Endodermal cell (in vitro differentiated cells): ENCODE measurements around the gene MTUS2. TPM values are rescaled to one million over a fixed set of nuclear protein-coding genes. Genes with fewer than 3 reads are reported as not detected.

ENCODE experiments used
- DNase-seq: peaks from one replicate; pipeline ENCODE4 v3.0.0-alpha.2; 2017
- H3K27ac ChIP-seq: 2 replicates; pipeline ENCODE4 v1.5.1; 2013; ENCODE audit warnings: mild to moderate bottlenecking, low read depth, low read length, moderate library complexity
- H3K27me3 ChIP-seq: 2 replicates; pipeline ENCODE4 v1.6.1; 2013; ENCODE audit warnings: mild to moderate bottlenecking, low read length, moderate library complexity; ENCODE audit not compliant: insufficient read depth, control insufficient read depth, poor library complexity, severe bottlenecking
- H3K36me3 ChIP-seq: 2 replicates; pipeline ENCODE4 v1.7.0; 2013; ENCODE audit warnings: mild to moderate bottlenecking, low read length, moderate library complexity; ENCODE audit not compliant: control insufficient read depth, insufficient read depth
- H3K4me1 ChIP-seq: one replicate; pipeline ENCODE4 v1.7.0; 2013; ENCODE audit warnings: low read length; ENCODE audit not compliant: control insufficient read depth, insufficient read depth
- H3K4me3 ChIP-seq: 2 replicates; pipeline ENCODE4 v1.5.1; 2013; ENCODE audit warnings: mild to moderate bottlenecking, low read length, moderate library complexity
- H3K9ac ChIP-seq: 2 replicates; pipeline ENCODE4 v1.6.1; 2013; ENCODE audit warnings: mild to moderate bottlenecking, low read length, moderate library complexity; ENCODE audit not compliant: poor library complexity, severe bottlenecking; ENCODE audit errors: extremely low read depth
- H3K9me3 ChIP-seq: 2 replicates; pipeline ENCODE4 v1.6.1; 2013; ENCODE audit warnings: mild to moderate bottlenecking, low read length, moderate library complexity; ENCODE audit not compliant: control insufficient read depth
- H3K27ac Mint-ChIP-seq: 2 replicates; pipeline ENCODE4 v1.8.0; 2020; ENCODE audit warnings: mixed read lengths
- H3K27me3 Mint-ChIP-seq: 2 replicates; pipeline ENCODE4 v1.8.0; 2021; ENCODE audit warnings: mild to moderate bottlenecking, mixed read lengths; ENCODE audit not compliant: insufficient read depth
- H3K36me3 Mint-ChIP-seq: 2 replicates; pipeline ENCODE4 v1.8.0; 2020; ENCODE audit warnings: low read depth, mixed read lengths
- H3K4me1 Mint-ChIP-seq: 2 replicates; pipeline ENCODE4 v1.8.0; 2020; ENCODE audit warnings: mixed read lengths
- H3K4me3 Mint-ChIP-seq: 2 replicates; pipeline ENCODE4 v1.8.0; 2020; ENCODE audit warnings: mild to moderate bottlenecking, moderate library complexity, mixed read lengths
- H3K9me3 Mint-ChIP-seq: 2 replicates; pipeline ENCODE4 v1.8.0; 2020; ENCODE audit warnings: mild to moderate bottlenecking, mixed read lengths
- CTCF ChIP-seq: fragments of 200-600 bp; sonication (generic); conservative IDR thresholded peaks from 2 replicates; pipeline ENCODE4 v1.5.0; 2021; ENCODE audit warnings: antibody characterized with exemption, mild to moderate bottlenecking
- WGBS, 2 experiments: methylation state at CpG; one replicate each; pipeline versions ENCODE4 v1.1.5 to v1.1.7; 2013; ENCODE audit warnings: missing lambda C conversion rate in 2 of 2, mixed read lengths in 1 of 2; ENCODE audit not compliant: insufficient coverage in 1 of 2, insufficient read length in 1 of 2; 5-methylcytosine and 5-hydroxymethylcytosine counted together
- total RNA-seq, 2 donors: library from RNA; stranded (reverse); fragmentation: NEBNext Ultra II Directional in 1 of 2; extraction: Animal tissue kit (Norgen Biotek cat#: 25700) in 1 of 2; gene quantifications; 2 replicates in 1 of 2; 3 replicates in 1 of 2; pipeline ENCODE4 v1.2.1, GENCODE V29; 2021

MTUS2 gene
- total RNA-seq, 2 donors from 2014 or later = 1.2 to 1.3 TPM

DNA sequence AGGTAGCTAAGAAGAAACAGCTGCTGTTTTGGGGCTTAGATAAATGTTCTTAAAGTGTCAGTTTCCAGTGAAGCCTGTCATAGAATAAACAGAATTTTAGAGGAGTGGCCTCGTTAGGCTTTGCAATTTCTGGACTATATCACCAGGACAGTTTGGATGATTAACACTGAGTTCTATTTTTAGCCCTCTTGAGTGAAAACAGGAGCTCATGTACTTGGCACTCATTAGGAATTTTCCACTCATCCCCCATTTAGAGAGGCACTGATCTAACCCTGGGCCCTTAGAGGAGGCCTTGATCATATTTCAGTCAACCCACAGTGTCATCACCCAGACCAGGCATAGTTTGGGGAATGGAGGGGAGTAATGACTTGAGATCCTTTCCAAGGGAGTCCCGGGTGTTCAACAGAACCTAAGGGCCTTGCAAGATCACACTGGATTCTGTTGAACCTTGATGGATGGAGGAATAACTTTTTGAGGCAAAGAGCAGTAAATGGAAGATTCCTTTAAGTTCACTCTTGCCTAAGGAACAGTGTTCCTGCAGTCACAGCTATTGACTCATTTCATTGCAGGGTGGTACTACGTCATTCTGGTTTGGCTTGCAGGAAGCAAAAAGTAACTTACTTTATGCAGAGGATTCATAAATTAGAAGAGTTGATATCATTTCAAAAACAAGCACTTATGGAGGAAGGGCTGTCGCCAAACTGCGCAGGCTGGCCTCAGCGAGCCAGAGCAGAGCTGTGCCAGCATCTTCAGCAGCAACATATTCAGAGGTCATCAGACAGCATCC is 615.2 kb downstream of the MTUS2 start:
- H3K4me1 Mint-ChIP-seq = peaks cover 14% of the 10 kb centered on the region
- H3K4me1 ChIP-seq = peaks cover 8% of the 10 kb centered on the region
- H3K4me3 Mint-ChIP-seq = no peak overlapping the region
- H3K27ac Mint-ChIP-seq = no peak overlapping the region
- no peaks in the 10 kb centered on the region for H3K9me3 Mint-ChIP-seq
- no peak for DNase-seq
- peaks cover 10% of the 10 kb centered on the region for H3K27me3 Mint-ChIP-seq
- H3K9me3 ChIP-seq = no peaks in the 10 kb centered on the region
- WGBS, 2 experiments = 92 to 93% methylated on average over 4 to 6 of the region's 6 CpGs
- no peaks in the 10 kb centered on the region for H3K36me3 Mint-ChIP-seq
- peaks cover 5% of the 10 kb centered on the region for H3K27me3 ChIP-seq
- TF ChIP-seq CTCF = no peak
- no peak overlapping the region for H3K4me3 ChIP-seq
- H3K9ac ChIP-seq = no peak overlapping the region
- no peaks in the 10 kb centered on the region for H3K36me3 ChIP-seq
- H3K27ac ChIP-seq = no peak overlapping the region

DNA sequence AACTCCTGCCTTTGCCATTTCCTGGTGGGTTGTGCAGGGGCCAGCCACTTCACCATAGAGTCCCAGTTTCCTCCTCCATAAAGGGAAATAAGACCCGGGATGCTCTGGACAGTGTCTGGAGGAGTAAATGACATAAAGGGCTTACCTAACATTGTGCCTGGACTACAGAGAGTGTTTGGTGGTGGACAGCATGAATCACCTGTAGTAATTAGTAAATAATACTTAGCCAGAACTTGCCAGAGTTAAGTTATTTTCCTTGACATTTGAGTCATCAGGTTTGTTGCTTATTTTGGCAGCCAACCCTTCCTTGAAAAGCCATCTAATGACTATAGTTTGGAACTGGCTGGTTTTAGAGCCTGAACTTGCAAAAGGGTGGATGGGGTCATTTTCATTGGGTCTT is 616.2 kb downstream of the MTUS2 start:
- no peaks in the 10 kb centered on the region for H3K9me3 Mint-ChIP-seq

DNA sequence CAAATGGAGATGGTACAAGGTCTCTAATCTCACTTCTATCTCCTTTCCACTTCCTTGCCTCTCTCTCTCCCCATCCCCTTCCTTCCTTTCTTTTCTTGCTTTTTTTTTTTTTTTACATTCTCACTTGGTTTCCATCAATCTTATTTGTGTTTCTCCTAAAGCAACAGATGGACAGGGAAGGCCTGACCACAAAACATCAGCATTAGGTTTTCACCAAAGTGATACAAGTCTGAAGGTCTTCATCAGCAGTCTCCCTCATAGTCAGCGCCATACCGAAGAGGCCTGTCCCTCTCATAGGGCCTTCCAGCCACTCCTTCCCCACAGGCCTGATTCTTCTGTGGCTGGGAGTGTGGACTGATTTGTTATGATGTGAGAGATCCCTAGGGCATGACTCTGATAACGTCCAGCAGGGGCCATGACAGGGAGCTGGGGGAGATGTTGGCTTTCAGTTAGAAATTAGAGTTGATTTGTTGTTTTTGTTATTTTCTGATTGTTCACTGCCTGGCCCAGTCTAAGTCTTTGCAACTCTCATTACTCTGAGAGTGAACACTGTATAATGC is 616.7 kb downstream of the MTUS2 start:
- no peak overlapping the region for H3K27ac Mint-ChIP-seq
- Histone ChIP-seq H3K4me3 (no peak overlapping the region), H3K36me3 (no peaks in the 10 kb centered on the region), H3K4me1 (peaks cover 8% of the 10 kb centered on the region), H3K9ac (no peak overlapping the region), H3K27ac (no peak overlapping the region), H3K9me3 (no peaks in the 10 kb centered on the region), H3K27me3 (no peaks in the 10 kb centered on the region)
- no peaks in the 10 kb centered on the region for H3K9me3 Mint-ChIP-seq
- no peak for TF ChIP-seq CTCF
- peaks cover 14% of the 10 kb centered on the region for H3K4me1 Mint-ChIP-seq
- peaks cover 4% of the 10 kb centered on the region for H3K27me3 Mint-ChIP-seq
- DNase-seq = no peak
- no peaks in the 10 kb centered on the region for H3K36me3 Mint-ChIP-seq
- H3K4me3 Mint-ChIP-seq = no peak overlapping the region
- 75 to 85% methylated on average over 1 to 3 of the region's 3 CpGs for WGBS, 2 experiments

More for the DNA sequence above, 616.2 kb downstream of the MTUS2 start:
- Mint-ChIP-seq H3K4me3 (no peak overlapping the region), H3K4me1 (peaks cover 14% of the 10 kb centered on the region), H3K27me3 (peaks cover 4% of the 10 kb centered on the region), H3K36me3 (no peaks in the 10 kb centered on the region), H3K27ac (no peak overlapping the region)
- Histone ChIP-seq H3K9me3 (no peaks in the 10 kb centered on the region), H3K4me3 (no peak overlapping the region), H3K4me1 (peaks cover 8% of the 10 kb centered on the region), H3K27me3 (no peaks in the 10 kb centered on the region), H3K9ac (no peak overlapping the region), H3K36me3 (no peaks in the 10 kb centered on the region), H3K27ac (no peak overlapping the region)
- TF ChIP-seq CTCF = no peak
- 100% methylated on average over 1 of the region's 1 CpG; no CpG with 5 or more reads in 1 of the 2 experiments for WGBS, 2 experiments
- DNase-seq = no peak
